ENCODE measurements around the gene ANO8. TPM values are rescaled to one million over a fixed set of nuclear protein-coding genes. Genes with fewer than 3 reads are reported as not detected.

The ANO8 gene
- total and polyA plus RNA-seq, 2 donors (not counting 3 experiments of a cell fraction or from before 2014, with no cell fraction given): 3.5 to 6.8 TPM

- ChIA-PET CTCF (interaction anchor here (3.8 kb wide), 1 partner anchor 46 kb away, joined by 18 read pairs; no protein-coding TSS in a partner anchor), POLR2A (no interaction called here)
- Histone ChIP-seq H3K36me3 (ENCODE audit: control insufficient read depth in 2 of 2, extremely low read depth in 1 of 2, insufficient read depth in 2 of 2, low read length in 2 of 2) (no peaks in the 10 kb centered on the region), H3K9me1 (replicated peaks; ENCODE audit: control insufficient read depth, extremely low read depth, insufficient read depth, low read length) (no peaks in the 10 kb centered on the region), H2AFZ (ENCODE audit: low read depth, low read length) (no peak overlapping the region), H3K9me3 (replicated peaks; ENCODE audit: control insufficient read depth, insufficient read depth, low read length) (no peaks in the 10 kb centered on the region), H3K4me3 (replicated peaks in 1 of 3; ENCODE audit: insufficient read depth in 1 of 3, low read depth in 1 of 3, low read length in 3 of 3) (no peak overlapping the region), H3K27ac (ENCODE audit: insufficient read depth, low read depth, low read length) (no peak overlapping the region), H3K4me1 (ENCODE audit: control insufficient read depth, extremely low read depth, insufficient read depth, low read length) (peaks cover 10% of the 10 kb centered on the region), H3K4me2 (ENCODE audit: insufficient read depth, low read length) (no peak overlapping the region), H4K20me1 (replicated peaks; ENCODE audit: control insufficient read depth, extremely low read depth, insufficient read depth, low read length) (no peaks in the 10 kb centered on the region), H3K9ac (replicated peaks; ENCODE audit: extremely low read depth, insufficient read depth, low read length) (no peak overlapping the region), H3K27me3 (ENCODE audit: control insufficient read depth in 2 of 2, insufficient read depth in 2 of 2, low read length in 2 of 2) (no peaks in the 10 kb centered on the region), H3K79me2 (ENCODE audit: control insufficient read depth, insufficient read depth, low read length) (peaks cover 4% of the 10 kb centered on the region)
- FAIRE-seq: no peak
- dilution Hi-C loops (cut with MboI; ENCODE audit: extremely low pct_ligation_motif_present, low sequenced_read_pairs) (no loop called here), intact Hi-C loops (cut with micrococcal nuclease) (no loop called here)
- no TSS peak for BruUV-seq (replicated peaks)
- no peak for DNase-seq (ENCODE audit: low read depth, low spot score)
- TF ChIP-seq FOS (IDR thresholded peaks at IDR 0.05; ENCODE audit: borderline replicate concordance, insufficient read depth, low read length) (no peak), MAX (IDR thresholded peaks at IDR 0.05; ENCODE audit: insufficient read depth, insufficient read length) (no peak), JUN (IDR thresholded peaks at IDR 0.05; ENCODE audit: borderline replicate concordance, insufficient read depth, insufficient read length, low read depth) (no peak), EZH2 (IDR thresholded peaks at IDR 0.05; ENCODE audit: borderline replicate concordance, low read depth, low read length, severe bottlenecking) (no peak), POLR2A (IDR thresholded peaks at IDR 0.05; ENCODE audit: low read depth, low read length) (no peak), POLR2AphosphoS5 (IDR thresholded peaks at IDR 0.05; ENCODE audit: insufficient read depth, low read depth, low read length) (no peak), GATA2 (IDR thresholded peaks at IDR 0.05; ENCODE audit: insufficient read depth, insufficient read length, low read depth, low read length) (no peak), MYC (IDR thresholded peaks at IDR 0.05; ENCODE audit: low read depth, low read length) (no peak), CTCF (IDR thresholded peaks at IDR 0.05; ENCODE audit: extremely low read depth in 1 of 2, insufficient read depth in 1 of 2, low read depth in 1 of 2, low read length in 2 of 2) (no peak)
Observed at GRCh38 chr19:17340302-17340870, 5.7 kb upstream of the ANO8 start.

Data from endothelial cell of umbilical vein (primary cell).